ENCODE results near the gene MAGED4B. TPM values are rescaled to one million over a fixed set of nuclear protein-coding genes. Genes with fewer than 3 reads are reported as not detected.
"Not testable (repeated sequence)": the region's sequence is repeated elsewhere in the genome, so short reads cannot be mapped to it uniquely, and the experiment has no call there.

Gene MAGED4B
- total and polyA plus RNA-seq, 2 donors (not counting 1 experiment from before 2014, with no cell fraction given): 23.5 to 44.4 TPM

DNA sequence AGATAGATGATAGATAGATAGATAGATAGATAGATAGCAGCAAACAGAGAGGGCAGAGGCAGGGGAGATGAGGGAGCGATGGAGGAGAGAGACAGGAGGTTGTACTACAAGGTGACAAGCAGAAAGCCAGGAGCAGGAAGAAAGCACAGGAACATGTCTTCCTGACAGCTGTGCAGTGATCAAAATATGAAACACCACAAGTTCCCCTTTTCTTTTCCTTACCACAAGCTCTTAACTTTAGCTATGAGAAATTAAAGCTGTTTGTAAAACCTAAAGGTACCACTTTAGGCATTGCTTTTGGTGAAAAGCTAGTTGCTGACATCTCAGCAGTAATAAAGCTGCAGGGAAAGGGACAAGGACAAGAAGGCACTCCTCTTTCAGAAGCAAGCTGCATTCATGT is 9.1 kb upstream of the MAGED4B start:
- no peak overlapping the region for H3K4me3 ChIP-seq (replicated peaks in 1 of 4; ENCODE audit: control extremely low read depth in 1 of 4, insufficient read depth in 1 of 4, low read depth in 3 of 4, low read length in 4 of 4)
- no peaks in the 10 kb centered on the region for H3K9me3 ChIP-seq (ENCODE audit: control insufficient read depth, insufficient read depth, low read depth, low read length)
- H4K20me1 ChIP-seq (ENCODE audit: control insufficient read depth, extremely low read depth, insufficient read depth, low read length): no peaks in the 10 kb centered on the region
- no peak for TF ChIP-seq CTCF (conservative IDR thresholded peaks at IDR 0.05 in 1 of 2, IDR thresholded peaks at IDR 0.05 in 1 of 2; ENCODE audit: low read depth in 1 of 2, low read length in 2 of 2)
- TF ChIP-seq EZH2 (IDR thresholded peaks at IDR 0.05; ENCODE audit: low read length, missing control alignments): no peak
- H3K27ac ChIP-seq (ENCODE audit: insufficient read depth, low read length): no peak overlapping the region
- no peak overlapping the region for H3K9ac ChIP-seq (ENCODE audit: insufficient read depth, low read length)
- no peaks in the 10 kb centered on the region for H3K79me2 ChIP-seq (ENCODE audit: control insufficient read depth, insufficient read depth, low read length)
- no peak overlapping the region for H3K4me2 ChIP-seq (ENCODE audit: extremely low read depth, insufficient read depth, low read length)
- no peak for DNase-seq (ENCODE audit: low read depth in 2 of 2)
- H3K27me3 ChIP-seq (ENCODE audit: control insufficient read depth, insufficient read depth, low read length): no peaks in the 10 kb centered on the region
- H3K4me1 ChIP-seq (ENCODE audit: control insufficient read depth, extremely low read depth, insufficient read depth, low read length): no peaks in the 10 kb centered on the region
- H3K36me3 ChIP-seq (ENCODE audit: control insufficient read depth, insufficient read depth, low read length): no peaks in the 10 kb centered on the region
- no peak overlapping the region for H2AFZ ChIP-seq (ENCODE audit: low read length)

DNA sequence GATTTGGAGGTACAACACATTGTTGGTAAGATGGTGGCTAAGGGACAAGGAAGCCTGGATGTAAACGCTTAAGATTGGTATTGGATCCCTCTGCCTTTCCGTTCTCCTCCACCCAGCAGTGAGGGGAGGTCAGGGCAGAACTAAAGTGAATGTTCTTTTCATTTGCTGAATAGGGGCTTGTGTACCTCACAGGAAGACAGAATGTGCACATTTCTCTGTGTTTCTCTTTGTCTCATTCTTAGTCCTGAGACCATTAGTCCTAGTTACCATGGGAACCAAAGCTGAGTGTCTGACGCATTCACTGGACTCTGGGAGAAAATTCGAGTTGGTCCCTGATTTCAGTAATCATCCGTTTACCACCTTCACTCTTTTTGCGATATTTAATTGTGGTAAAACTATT is 26.7 kb downstream of the MAGED4B start:
- DNase-seq (ENCODE audit: low read depth in 2 of 2); H3K79me2 ChIP-seq (ENCODE audit: control insufficient read depth, insufficient read depth, low read length); H3K9me3 ChIP-seq (ENCODE audit: control insufficient read depth, insufficient read depth, low read depth, low read length); H3K27me3 ChIP-seq (ENCODE audit: control insufficient read depth, insufficient read depth, low read length); H2AFZ ChIP-seq (ENCODE audit: low read length); H3K36me3 ChIP-seq (ENCODE audit: control insufficient read depth, insufficient read depth, low read length); H3K4me1 ChIP-seq (ENCODE audit: control insufficient read depth, extremely low read depth, insufficient read depth, low read length); H3K9ac ChIP-seq (ENCODE audit: insufficient read depth, low read length); H4K20me1 ChIP-seq (ENCODE audit: control insufficient read depth, extremely low read depth, insufficient read depth, low read length); H3K4me3 ChIP-seq (replicated peaks in 1 of 4; ENCODE audit: control extremely low read depth in 1 of 4, insufficient read depth in 1 of 4, low read depth in 3 of 4, low read length in 4 of 4); H3K4me2 ChIP-seq (ENCODE audit: extremely low read depth, insufficient read depth, low read length); H3K27ac ChIP-seq (ENCODE audit: insufficient read depth, low read length): not testable (repeated sequence)

GRCh38 chrX:52034211-52034610 is 34.8 kb downstream of the MAGED4B start:
- no peaks in the 10 kb centered on the region for H3K9me3 ChIP-seq (ENCODE audit: control insufficient read depth, insufficient read depth, low read depth, low read length)
- no peaks in the 10 kb centered on the region for H3K27me3 ChIP-seq (ENCODE audit: control insufficient read depth, insufficient read depth, low read length)
- no peaks in the 10 kb centered on the region for H4K20me1 ChIP-seq (ENCODE audit: control insufficient read depth, extremely low read depth, insufficient read depth, low read length)
- no peaks in the 10 kb centered on the region for H3K79me2 ChIP-seq (ENCODE audit: control insufficient read depth, insufficient read depth, low read length)
- no peak overlapping the region for H3K27ac ChIP-seq (ENCODE audit: insufficient read depth, low read length)
- H3K9ac ChIP-seq (ENCODE audit: insufficient read depth, low read length): no peak overlapping the region
- no peak overlapping the region for H2AFZ ChIP-seq (ENCODE audit: low read length)
- no peak overlapping the region for H3K4me3 ChIP-seq (replicated peaks in 1 of 4; ENCODE audit: control extremely low read depth in 1 of 4, insufficient read depth in 1 of 4, low read depth in 3 of 4, low read length in 4 of 4)
- no peaks in the 10 kb centered on the region for H3K4me1 ChIP-seq (ENCODE audit: control insufficient read depth, extremely low read depth, insufficient read depth, low read length)
- no peaks in the 10 kb centered on the region for H3K36me3 ChIP-seq (ENCODE audit: control insufficient read depth, insufficient read depth, low read length)
- no peak for TF ChIP-seq EZH2 (IDR thresholded peaks at IDR 0.05; ENCODE audit: low read length, missing control alignments)
- TF ChIP-seq CTCF (conservative IDR thresholded peaks at IDR 0.05 in 1 of 2, IDR thresholded peaks at IDR 0.05 in 1 of 2; ENCODE audit: low read depth in 1 of 2, low read length in 2 of 2): no peak
- no peak overlapping the region for H3K4me2 ChIP-seq (ENCODE audit: extremely low read depth, insufficient read depth, low read length)
- DNase-seq (ENCODE audit: low read depth in 2 of 2): no peak

Data from fibroblast of lung (primary cell).